HK-2 (cell line): ENCODE data around the gene LTBR.
"Not testable (repeated sequence)": the region's sequence is repeated elsewhere in the genome, so short reads cannot be mapped to it uniquely, and the experiment has no call there.

Experiments used
- DNase-seq: peaks from one replicate; pipeline ENCODE4 v3.0.0-alpha.2; 2018; ENCODE audit not compliant: unreplicated experiment

Gene LTBR

GRCh38 chr12:6425590-6426531 is 41.9 kb downstream of the LTBR start:
- DNase-seq, result no peak

GRCh38 chr12:6426882-6427671 is 43.1 kb downstream of the LTBR start:
- DNase-seq, result no peak

- DNase-seq, result not testable (repeated sequence)
Measured at GRCh38 chr12:6427796-6428195, 43.8 kb downstream of the LTBR start.

- DNase-seq, result no peak
Measured at GRCh38 chr12:6428326-6428725, 44.4 kb downstream of the LTBR start.

- DNase-seq, result peak; percentile 41
Measured at GRCh38 chr12:6430124-6430989, 46.4 kb downstream of the LTBR start.

DNA sequence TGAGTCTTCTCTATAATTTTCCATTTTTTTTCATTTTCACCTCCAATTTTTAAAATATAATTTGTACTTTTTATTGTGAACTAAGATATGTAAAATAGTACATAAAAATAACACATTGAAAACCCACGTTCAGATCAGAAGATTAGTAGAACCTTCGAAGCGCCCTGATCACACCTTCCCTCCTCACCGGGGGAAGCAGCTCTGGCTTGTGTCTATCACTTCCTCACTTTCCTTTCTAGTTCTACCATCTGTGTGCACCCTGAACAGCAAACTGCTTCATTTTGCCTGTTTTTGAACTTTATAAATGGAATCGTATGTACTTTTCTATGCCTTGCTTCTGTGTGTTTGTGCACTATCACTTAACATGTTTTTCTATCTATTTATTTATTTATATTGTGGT is 49.0 kb downstream of the LTBR start:
- DNase-seq, result no peak

DNA sequence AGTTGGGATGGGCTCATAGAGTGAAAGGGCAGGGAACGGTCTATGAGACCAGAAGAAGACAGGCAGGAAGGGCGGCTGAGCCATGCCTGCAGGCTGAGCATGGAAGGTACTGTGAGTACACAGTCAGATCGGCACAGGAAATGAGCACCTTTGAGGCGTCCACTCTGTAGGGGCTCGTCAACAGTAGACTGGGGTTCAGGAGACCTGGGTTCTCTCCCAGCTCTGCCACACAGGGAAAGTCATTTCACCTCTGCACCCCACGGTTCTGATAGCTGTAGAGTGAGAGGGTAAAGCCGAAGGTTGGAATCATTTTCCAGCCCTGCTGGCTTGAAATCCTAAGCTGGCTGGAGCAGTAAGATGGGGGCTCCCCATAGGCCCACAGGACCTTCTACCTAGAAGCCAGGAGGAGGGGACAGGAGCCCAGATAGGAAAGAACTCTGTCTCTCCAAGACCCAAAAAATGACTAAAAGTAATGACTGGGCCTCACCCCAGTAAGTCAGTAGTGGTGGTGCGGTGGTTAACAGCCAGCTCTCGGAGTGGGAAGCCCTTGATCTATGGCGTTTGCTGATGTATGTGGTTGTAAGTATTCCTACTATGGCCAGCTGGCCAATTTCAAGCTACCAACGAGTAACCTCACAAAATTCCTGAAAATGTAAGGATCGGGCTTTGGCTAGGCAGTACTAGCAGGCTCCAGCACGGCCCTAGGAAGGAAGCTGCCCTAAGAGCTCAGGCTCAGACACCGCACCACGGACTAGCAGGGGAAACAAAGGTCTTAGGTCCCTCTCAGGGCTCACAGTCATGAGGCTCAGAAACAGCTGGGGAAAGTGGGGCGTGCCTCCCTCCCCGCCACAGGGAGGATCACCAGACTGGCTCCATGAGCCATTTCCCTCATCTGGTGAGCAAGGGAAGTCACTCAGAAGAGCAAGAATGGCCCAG is 50.5 kb downstream of the LTBR start:
- DNase-seq, result no peak

DNA sequence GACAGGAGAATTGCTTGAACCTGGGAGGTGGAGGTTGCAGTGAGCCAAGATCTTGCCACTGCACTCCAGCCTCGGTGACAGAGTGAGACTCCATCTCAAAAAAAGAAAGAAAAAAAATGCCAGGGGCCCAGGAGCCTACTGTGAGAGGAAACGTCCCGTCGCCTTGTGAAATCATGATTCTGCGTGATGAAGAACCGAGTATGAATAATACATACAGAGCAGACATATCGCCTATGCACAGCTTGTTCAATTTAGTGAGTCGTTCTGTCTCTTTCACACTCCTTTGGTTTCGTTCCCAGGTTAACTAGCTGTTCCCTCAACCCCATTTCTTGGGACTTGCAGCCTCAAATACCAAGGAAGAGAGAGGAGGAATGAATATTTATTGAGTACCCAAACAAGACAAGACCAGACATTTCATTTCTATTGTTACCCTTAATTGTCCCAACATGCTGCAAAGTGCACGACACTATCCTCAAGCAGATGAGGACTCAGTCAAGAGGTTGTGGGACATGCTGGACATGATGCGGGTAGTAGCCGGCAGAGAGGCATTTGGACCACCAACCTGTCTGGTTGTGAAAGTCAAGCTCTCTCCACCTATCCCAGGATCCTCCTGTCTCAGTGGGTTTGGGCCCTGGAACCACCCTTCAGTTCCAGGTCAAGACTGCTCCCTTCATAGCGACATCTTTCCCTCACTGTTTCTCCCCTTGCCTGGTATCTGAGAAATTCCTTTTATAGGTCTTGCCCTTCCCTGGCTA is 52.2 kb downstream of the LTBR start:
- DNase-seq, result no peak

DNA sequence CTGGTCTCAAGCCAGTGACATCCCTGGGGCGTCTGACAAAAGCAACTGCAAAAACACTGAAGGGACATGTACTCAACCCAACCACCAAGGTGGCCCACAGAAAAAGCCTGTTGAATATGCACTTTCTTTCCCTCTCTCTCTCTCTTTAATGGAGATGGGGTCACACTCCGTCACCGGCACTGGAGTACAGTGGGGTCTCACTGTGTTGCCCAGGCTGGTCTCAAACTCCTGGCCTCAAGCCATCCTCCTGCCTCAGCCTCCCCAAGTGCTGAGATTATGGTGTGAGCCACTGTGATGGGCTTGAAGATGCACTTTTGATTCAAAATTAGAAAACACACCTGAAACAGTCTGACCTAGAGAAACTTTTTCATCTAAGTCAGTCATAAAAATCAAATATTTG is 53.6 kb downstream of the LTBR start:
- DNase-seq, result no peak

GRCh38 chr12:6438345-6438744 is 54.4 kb downstream of the LTBR start:
- DNase-seq, result no peak

- no peak for DNase-seq
Measured at GRCh38 chr12:6440391-6440790, 56.4 kb downstream of the LTBR start.
